GM18870 (cell line): ENCODE results near the gene SH3GL2.
"Not testable (repeated sequence)": the region's sequence is repeated elsewhere in the genome, so short reads cannot be mapped to it uniquely, and the experiment has no call there.

ENCODE experiments used
- ATAC-seq: cut with Tn5 transposase; IDR thresholded peaks from one replicate; pipeline ENCODE4 v1.9.1; 2021; ENCODE audit warnings: moderate library complexity; ENCODE audit not compliant: unreplicated experiment

The SH3GL2 gene

GRCh38 chr9:17742067-17742466, 163.2 kb downstream of the SH3GL2 start:
- no peak for ATAC-seq

- ATAC-seq = no peak
Observed at GRCh38 chr9:17744786-17745185, 165.9 kb downstream of the SH3GL2 start.

- ATAC-seq = no peak
Observed at GRCh38 chr9:17750269-17750668, 171.4 kb downstream of the SH3GL2 start.

GRCh38 chr9:17751486-17751885, 172.6 kb downstream of the SH3GL2 start:
- no peak for ATAC-seq

- ATAC-seq = no peak
Observed at GRCh38 chr9:17752021-17752420, 173.2 kb downstream of the SH3GL2 start.

- ATAC-seq = no peak
Observed at GRCh38 chr9:17757816-17758215, 178.9 kb downstream of the SH3GL2 start.

GRCh38 chr9:17760250-17760649, 181.4 kb downstream of the SH3GL2 start:
- ATAC-seq = no peak

- ATAC-seq = no peak
Observed at GRCh38 chr9:17761984-17762676, 183.3 kb downstream of the SH3GL2 start.

GRCh38 chr9:17764306-17764705, 185.4 kb downstream of the SH3GL2 start:
- no peak for ATAC-seq

GRCh38 chr9:17765131-17765530, 186.3 kb downstream of the SH3GL2 start:
- not testable (repeated sequence) for ATAC-seq

GRCh38 chr9:17772223-17772622, 193.4 kb downstream of the SH3GL2 start:
- ATAC-seq = no peak

GRCh38 chr9:17775656-17776055, 196.8 kb downstream of the SH3GL2 start:
- no peak for ATAC-seq

- ATAC-seq = no peak
Observed at GRCh38 chr9:17776735-17777134, 197.9 kb downstream of the SH3GL2 start.

- no peak for ATAC-seq
Observed at GRCh38 chr9:17777465-17777864, 198.6 kb downstream of the SH3GL2 start.

- ATAC-seq = no peak
Observed at GRCh38 chr9:17782430-17783149, 203.7 kb downstream of the SH3GL2 start.

- no peak for ATAC-seq
Observed at GRCh38 chr9:17783227-17783626, 204.4 kb downstream of the SH3GL2 start.

- ATAC-seq = no peak
Observed at GRCh38 chr9:17789316-17789715, 210.4 kb downstream of the SH3GL2 start.

- peak; percentile 50 for ATAC-seq
Observed at GRCh38 chr9:17793713-17794622, 215.1 kb downstream of the SH3GL2 start.

GRCh38 chr9:17795744-17796143, 216.9 kb downstream of the SH3GL2 start:
- ATAC-seq = no peak

GRCh38 chr9:17799369-17799768, 220.5 kb downstream of the SH3GL2 start:
- ATAC-seq = no peak

GRCh38 chr9:17800418-17800817, 221.6 kb downstream of the SH3GL2 start:
- ATAC-seq = no peak
